Stimulated activated CD8-positive, alpha-beta memory T cell treated with anti-CD3 and anti-CD28 coated beads, Interleukin-7, amount 100 ng/mL, for 4 hours (primary cell): ENCODE results near the gene HNF4A.

Source experiments
- DNase-seq, 2 donors: peaks; one replicate each; pipeline ENCODE4 v3.0.0-alpha.2; 2020; ENCODE audit warnings: low read depth in 2 of 2

The HNF4A gene

GRCh38 chr20:44392088-44392775, 36.7 kb downstream of the HNF4A start:
- no peak for DNase-seq

DNA sequence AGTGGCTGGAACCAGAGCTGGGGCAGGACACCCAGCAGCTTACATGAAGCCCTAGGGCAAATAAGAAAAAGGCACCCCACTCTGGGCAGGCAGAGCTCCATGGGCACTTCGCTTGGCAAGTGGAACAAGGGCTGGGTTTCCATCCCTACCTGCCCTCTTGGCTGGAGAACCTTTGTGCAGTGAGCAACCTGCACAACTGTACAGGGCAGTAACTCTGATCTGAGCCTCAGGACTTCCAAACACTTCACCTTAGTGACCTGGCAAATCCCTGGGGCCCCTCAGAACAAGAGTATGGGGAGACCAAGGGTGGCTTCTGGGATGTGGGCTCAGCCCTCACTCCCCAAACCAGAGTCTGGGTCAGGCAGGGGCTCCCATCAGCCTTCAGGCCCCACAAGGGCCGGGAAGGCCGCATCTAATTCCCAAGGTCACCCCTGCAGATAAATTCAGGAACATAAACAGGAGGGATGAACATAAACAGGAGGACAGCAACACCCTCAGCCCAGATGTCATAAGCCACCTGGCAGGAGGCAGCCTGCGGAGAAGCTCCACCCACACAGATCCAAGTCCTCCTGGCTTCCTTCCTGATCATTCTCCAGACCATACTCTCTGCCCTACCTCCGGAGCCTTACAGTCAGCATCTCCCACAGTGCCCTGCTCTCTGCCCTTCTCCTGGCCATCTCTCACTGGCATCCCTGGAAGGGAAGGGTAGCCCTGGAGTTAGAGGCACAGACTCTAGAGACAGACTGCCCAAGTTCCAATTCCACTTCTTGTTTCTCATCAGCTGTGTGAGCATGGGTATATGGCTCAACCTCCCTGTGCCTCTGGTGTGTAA, 37.5 kb downstream of the HNF4A start:
- DNase-seq: no peak

DNA sequence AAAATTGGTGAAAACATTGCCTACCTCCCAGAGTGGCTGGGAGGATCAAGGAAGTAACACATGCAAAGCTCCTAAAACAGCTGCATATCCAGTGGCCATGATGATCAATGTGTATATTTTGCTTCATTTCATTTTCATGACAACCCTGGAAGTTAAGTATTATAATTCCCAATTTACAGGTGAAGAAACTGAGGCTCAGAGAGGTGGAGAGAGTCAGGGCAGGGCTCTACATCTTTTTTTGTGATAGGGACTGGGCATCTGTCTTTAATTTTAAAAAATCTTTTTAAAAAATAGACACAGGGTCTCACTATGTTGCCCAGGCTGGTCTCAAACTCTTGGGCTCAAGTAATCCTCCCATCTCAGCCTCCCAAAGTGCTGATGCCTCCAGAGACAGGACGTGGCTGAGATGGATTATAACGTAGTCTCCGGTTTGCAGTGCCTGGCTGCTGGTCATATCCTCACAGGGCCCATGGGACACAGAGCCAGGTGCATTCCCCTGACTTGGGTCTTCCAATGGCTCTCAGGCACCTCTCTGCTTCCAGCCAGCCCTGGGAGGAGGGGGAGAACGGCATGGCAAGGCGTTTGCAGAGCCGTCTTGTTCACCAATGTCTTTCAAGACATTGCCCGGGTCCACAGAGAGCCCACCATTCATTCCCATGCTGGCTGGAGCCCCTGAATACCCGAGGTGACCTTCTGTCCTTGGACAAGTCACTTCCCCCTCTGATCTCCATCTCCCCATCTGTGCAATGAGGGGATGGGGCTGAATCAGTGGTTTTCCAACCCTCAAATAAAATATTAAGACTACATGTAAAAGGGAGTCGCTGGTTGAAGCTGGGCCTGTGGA, 38.3 kb downstream of the HNF4A start:
- DNase-seq: no peak

- no peak for DNase-seq
Observed at GRCh38 chr20:44394452-44394701, 38.9 kb downstream of the HNF4A start.

GRCh38 chr20:44394702-44395460, 39.4 kb downstream of the HNF4A start:
- DNase-seq: no peak

DNA sequence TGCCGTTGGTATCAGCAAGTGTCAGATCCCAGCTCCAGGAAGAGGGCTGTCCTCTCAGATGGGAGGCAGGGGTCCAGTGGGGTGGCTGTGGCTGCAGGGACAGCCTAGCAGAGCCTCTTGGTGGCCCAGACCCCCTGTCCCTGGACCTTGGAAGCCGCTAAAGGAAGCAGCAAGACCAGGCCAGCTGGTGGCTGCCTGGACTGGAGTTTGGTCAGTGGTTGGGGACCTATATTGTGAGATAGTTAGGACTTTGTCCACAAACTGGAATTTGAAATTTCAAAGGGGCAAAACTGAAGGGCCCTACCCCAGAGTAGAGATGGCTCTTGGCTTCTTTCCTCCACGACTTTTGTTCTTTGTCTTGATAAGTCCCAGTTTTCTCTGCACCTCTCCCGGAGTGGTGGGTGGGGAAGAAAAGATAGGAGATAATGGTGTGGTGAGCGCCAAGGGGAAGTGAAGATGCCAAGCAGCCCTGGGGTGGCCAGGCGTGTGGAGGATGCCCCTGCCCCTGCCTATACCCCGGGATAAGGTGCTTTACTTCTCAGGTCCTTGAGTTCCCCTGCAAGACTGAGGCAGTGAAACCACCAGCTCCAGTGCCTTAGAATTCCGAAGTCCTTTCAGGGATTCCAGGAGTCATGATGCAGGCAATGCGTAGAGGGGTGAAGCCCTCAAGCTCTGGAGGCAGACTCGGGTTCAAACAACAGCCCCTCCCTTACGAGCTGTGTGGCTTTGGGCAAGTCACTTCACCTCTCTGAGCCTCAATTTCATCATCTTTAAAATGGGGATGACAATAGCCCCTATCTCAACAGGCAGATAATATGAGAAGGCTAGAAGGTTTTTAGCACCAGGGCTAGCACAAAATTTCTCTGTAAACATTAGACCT, 40.2 kb downstream of the HNF4A start:
- no peak for DNase-seq

DNA sequence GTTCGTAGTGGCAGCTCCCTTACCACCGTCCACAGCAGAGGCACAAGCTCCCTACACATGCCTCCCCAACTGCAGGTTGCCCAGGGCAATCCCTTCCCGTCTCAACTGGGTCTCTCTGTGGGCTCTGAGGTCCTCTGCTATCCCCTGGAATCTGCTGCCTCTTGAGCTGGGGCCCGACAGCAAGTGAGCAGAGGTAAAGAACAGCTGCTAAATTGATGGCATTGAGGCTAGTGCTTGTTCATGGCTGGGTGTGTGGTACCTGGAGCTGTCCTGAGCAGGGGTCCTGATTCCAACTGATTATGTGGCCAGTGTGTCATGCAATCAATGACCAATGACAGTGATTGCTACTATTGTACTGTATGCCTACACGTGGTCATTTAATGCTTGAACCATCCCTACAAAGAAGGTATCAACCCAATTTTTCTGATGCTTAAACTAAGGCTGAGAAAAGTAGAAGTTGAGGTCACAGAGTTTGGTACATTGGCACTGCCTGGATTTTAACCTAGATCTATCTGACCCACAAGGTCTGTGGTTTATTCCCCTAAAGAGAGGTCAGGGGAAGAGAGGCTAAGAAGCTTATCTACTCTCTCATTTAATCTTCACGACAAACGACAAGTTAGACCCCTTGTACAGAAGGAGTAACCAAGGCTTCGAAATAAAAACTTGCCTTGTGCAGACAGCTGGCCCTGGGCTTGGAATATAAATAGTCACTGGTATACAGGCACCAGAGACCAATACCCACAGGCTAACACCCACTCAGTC, 41.1 kb downstream of the HNF4A start:
- DNase-seq: no peak

- DNase-seq: no peak
Observed at GRCh38 chr20:44398335-44398734, 42.8 kb downstream of the HNF4A start.

- DNase-seq: no peak
Observed at GRCh38 chr20:44399446-44399845, 43.9 kb downstream of the HNF4A start.

GRCh38 chr20:44400671-44400969, 45.1 kb downstream of the HNF4A start:
- no peak for DNase-seq

DNA sequence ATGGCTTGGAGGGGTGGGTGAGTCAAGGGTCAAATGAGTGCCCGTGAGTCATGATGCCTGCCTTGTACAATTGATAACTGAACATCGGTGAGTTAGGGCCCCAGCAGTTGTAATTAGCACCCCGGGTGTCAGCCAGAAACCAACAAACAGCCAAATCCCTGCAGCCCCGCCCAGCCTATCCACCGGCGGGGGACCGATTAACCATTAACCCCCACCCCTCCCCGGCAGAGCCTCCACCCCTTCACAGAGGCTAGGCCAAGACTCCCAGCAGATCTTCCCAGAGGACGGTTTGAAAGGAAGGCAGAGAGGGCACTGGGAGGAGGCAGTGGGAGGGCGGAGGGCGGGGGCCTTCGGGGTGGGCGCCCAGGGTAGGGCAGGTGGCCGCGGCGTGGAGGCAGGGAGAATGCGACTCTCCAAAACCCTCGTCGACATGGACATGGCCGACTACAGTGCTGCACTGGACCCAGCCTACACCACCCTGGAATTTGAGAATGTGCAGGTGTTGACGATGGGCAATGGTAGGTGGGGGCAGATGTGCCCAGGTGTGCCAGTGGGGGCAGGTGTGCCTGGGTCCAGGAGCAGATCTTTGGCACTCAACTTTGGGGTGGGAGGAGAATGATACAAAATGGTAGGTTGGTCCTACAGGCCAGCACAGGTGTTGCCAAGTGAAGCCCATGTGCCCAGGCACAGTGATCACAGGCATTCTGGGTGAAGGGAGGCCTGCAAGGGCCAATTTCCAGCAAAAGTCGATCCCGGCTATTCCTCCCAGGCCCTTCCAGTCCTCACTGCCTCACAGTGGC, 45.7 kb downstream of the HNF4A start:
- no peak for DNase-seq

DNA sequence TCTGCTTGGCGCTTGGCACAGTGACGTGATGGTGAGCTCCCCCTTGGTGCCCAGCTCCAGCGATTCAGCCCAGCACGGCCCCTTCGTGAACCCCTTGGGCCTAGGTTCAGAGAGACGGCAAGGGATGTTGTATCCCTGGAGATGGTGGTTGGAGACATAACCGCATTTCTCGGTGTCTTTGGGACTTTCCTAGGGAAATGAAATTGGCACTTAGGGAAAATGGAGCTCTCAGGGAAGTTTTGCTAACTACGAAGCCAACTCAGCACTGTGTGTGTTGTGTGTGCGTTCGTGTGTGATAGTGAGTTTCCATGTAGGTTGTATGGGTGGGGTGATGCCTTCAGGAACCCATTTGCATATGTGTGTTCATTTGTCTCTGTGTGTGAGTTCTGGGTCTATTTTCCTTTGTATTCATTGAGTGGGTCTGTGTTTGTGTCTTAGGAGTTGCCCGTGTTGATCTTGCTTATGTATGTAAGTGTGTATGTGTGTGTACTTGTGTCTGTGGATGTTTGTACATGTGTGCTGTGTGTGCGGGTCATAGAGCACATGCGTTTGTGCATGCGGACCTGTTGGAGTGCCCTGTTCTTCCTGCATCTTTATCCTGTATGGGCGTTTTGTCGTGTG, 46.4 kb downstream of the HNF4A start:
- DNase-seq: no peak

- DNase-seq: no peak
Observed at GRCh38 chr20:44402391-44403193, 47.1 kb downstream of the HNF4A start.

DNA sequence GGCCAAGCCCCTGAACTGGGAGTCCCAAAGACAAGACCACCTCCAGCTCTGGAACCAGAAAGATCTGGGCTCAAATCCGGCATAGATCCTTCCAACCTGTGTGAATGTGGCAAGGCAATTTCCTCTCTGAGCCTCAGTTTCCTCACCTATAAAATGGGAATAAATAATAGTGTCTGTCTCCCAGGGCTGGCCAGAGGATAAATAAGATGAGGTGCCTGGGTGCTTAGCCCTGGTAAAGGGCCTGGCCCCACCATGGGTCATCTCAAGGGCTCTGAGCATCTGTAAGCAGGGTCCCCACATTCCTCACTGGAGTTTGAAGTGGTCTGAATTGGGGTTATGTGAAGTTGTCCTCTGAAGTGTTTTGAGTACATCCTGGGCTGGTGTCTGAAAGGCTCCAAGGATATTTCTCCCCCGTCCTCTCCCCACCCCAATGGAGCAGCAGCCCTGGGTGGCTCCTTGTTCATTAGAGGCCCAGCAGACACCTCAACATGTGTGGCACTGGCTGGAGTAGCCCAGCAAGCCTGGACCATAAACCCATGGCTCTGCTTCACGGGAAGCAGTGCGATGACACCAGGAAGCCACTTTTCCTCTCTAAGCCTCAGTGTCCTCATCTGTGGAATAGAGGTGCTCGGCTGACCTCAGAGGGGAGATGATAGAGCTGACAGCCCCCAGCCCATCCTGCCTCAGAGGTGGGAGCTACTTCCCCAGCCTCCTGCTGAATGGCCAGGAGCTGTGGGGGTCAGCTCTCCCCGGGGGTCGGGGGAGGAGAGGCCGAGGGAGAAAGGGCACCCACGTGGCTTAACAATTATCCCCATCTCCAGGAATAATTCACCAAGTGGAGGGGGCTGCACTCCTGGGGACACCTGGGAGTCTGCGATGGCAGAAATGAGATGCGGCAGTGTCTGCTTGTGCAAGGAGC, 48.0 kb downstream of the HNF4A start:
- DNase-seq: no peak

- DNase-seq: no peak
Observed at GRCh38 chr20:44404204-44405181, 49.0 kb downstream of the HNF4A start.

DNA sequence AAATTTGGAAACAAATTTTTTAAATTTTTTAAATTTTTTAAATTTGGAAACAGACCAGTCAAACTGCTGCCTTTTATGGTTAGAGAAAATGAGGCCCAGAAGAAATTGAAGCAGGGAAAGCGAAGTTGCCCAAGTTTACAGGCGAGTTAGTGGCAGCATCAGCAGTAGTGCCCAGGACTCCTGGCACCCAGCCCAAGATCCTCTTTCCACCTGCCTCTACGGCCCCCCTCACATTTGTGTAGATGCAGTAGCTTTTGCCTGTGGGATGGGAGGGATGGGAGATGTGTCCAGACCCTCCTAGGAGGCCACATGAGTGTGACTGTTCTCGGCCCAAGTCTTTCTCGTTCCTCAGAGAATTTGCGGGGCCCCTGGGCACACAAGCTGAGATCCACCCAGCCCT, 49.8 kb downstream of the HNF4A start:
- no peak for DNase-seq
